NCI-H2107 treated with DMSO at 0.1 percent for 48 hours (cell line): ENCODE measurements around the gene FSTL4.

Source experiments
- DNase-seq: peaks from one replicate; lab custom pipeline; 2025; ENCODE audit not compliant: unreplicated experiment; lab: John Stamatoyannopoulos, UW

FSTL4 gene

GRCh38 chr5:133434336-133434735 lies 178.0 kb downstream of the FSTL4 start:
- DNase-seq: no peak

DNA sequence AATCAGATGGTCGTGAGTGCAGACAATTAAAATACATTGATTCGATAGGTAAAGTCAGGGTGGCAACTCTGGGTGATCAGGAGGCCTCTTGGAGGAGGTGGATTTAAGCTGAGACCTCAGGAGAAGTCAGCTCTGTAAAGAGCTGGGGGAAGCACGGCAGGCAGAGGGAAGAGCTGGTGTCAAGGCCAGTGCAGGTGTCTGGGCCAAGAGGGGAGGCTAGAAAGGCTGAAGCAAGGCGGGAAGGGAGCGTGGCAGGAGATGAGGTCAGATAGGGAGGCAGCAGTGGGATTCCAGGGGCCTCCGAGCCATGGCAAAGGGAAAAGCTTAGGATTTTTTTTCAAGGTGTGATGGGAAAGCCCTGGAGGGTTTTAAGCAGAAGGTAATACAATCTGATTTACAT lies 178.7 kb downstream of the FSTL4 start:
- DNase-seq: no peak

GRCh38 chr5:133432956-133433532 lies 179.3 kb downstream of the FSTL4 start:
- no peak for DNase-seq

- DNase-seq: no peak
Measured at GRCh38 chr5:133431326-133431865, 180.9 kb downstream of the FSTL4 start.

DNA sequence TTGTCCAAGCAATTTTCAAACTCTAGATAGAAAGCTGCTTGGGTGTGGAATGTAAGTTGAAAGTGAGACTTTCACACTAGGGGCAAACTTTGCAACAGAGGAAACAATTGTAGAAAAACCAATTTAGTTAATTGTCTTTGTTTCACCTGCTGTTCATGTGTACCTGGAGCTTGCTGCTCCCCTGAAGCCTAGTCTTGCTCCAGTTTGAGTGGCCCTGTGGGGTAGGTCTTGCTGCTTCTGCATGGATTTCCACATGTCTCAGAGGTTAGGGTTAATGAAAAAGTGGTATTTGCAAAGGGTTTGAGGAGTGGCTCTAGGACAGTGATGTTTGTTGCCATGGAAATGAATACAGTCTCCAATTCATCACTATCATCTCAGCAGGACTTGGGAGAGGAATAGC lies 182.2 kb downstream of the FSTL4 start:
- DNase-seq: no peak

GRCh38 chr5:133429046-133429445 lies 183.3 kb downstream of the FSTL4 start:
- no peak for DNase-seq

GRCh38 chr5:133428072-133428660 lies 184.2 kb downstream of the FSTL4 start:
- DNase-seq: no peak

- no peak for DNase-seq
Measured at GRCh38 chr5:133427121-133427777, 185.1 kb downstream of the FSTL4 start.

DNA sequence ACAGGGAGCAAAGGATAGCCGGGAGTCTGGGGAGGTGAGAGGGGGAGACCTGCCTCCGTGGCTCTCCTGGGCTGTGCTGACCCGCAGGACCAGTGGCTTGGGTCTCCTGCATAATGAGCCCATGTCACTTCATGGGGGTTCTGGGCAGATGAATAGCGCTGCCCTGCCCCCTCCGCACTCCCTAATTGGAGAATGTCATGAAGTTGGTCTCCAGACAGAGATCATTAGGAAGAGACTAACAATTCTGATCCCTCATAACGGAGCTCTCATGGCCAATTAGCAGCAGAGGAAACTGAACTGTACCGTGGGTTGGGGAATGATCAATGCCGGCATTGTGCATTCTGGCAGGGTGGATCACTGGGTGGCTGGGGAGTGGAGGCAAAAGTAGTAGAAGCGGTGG lies 186.1 kb downstream of the FSTL4 start:
- no peak for DNase-seq

- no peak for DNase-seq
Measured at GRCh38 chr5:133425764-133426163, 186.6 kb downstream of the FSTL4 start.

- DNase-seq: peak; percentile 16
Measured at GRCh38 chr5:133425222-133425621, 187.1 kb downstream of the FSTL4 start.

DNA sequence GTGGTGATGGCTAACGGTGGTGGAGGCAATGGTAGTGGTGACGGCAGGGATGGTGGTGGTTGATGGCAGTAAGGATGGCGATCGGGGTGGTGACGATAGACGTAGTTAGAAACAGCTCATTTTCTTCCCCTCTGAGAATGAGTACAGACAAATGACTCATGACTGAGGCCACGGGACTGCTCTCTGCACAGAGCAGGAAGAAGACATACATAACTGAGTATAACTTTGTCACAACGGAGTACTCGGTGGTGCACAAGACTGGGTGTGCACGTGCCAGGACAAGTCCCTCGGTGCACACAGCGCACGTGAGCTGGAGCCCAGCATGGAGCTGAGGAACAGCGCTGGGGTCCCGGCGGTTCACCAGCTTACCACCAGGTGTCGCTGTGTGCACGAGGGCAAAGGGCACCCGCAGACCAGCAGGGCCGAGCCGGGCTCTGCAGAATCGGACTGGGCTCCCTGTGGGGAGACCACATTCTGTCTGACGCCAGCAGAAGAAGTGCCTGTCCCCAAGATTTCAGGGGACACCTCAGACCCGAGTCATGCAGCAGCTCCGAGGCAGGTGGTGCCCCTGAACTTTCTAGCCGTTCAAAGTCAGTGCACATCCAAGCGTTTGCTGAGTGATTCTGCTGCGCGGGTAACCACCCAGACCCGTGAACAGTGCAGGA lies 188.6 kb downstream of the FSTL4 start:
- DNase-seq: no peak

- no peak for DNase-seq
Measured at GRCh38 chr5:133423011-133423617, 189.2 kb downstream of the FSTL4 start.

- DNase-seq: no peak
Measured at GRCh38 chr5:133421806-133422205, 190.5 kb downstream of the FSTL4 start.

DNA sequence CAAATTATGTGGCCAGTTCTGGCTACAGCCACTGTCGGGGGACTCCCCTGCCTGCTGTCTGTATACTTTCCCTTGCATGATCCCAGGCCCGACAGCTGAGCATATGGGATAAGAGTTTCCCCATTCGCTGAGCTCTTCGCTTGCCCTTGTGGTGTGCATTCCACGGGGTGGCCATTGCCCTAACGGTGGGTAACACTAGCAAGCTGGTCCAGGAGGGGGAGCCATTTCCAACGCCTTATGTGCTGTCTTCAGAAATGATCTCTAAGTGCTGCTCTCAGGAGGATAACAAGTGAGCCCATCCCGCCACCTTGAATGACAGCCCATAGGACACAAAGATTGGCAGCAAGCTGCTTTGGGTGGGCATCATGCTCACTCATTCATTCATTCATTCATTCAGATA lies 190.9 kb downstream of the FSTL4 start:
- peak; percentile 1 for DNase-seq

- DNase-seq: no peak
Measured at GRCh38 chr5:133420440-133421301, 191.7 kb downstream of the FSTL4 start.

- DNase-seq: no peak
Measured at GRCh38 chr5:133415906-133416305, 196.4 kb downstream of the FSTL4 start.

- no peak for DNase-seq
Measured at GRCh38 chr5:133415506-133415905, 196.8 kb downstream of the FSTL4 start.

DNA sequence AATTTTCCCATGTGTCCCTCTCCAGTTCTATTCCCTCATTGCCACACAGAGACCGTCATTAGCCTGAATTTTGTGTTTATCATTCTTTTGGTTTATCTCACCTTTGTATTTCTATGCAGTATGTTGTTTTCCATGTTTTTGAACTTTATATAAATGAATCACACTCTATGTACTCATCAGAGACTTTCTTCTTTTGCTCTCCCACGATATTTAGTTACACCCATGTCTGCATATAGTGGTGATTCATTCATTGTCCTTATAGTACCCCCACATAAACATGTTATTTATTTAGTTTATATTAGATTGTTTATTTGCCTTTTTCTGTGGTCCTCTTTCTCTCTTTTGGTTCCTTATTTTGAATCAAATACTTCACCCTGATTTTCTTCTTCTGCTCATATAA lies 199.7 kb downstream of the FSTL4 start:
- no peak for DNase-seq

DNA sequence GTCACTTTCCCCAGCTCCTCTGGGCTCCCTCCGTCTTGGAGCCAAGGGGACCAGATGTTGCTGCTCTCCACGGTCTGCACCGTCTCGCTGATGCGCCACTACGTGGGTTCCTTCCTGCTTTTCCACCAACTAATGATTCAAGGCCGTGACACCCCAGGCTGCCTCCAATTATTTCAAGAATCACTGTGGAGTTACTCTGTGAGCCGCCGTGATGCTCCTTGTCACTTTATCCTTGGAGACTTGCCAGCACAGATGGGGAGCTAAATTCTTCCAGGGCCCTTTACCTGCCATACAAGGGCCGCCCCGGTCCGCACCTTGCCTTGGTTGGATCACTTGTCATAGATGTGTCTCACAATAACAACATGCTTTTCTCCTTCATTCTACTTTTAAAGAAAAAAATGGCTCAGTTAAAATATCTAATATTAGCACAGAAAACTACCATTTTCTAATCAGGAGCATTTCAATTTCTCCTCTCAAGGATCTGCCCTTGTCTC lies 202.0 kb downstream of the FSTL4 start:
- no peak for DNase-seq
